ENCODE measurements around the gene DHRS1.
A peak's percentile ranks its signal among the peaks of the same experiment; 100 is the strongest.
"Not testable (repeated sequence)": the region's sequence is repeated elsewhere in the genome, so short reads cannot be mapped to it uniquely, and the experiment has no call there.

DHRS1 gene

GRCh38 chr14:24327914-24328313 is 28.3 kb upstream of the DHRS1 start:
- DNase-seq (ENCODE audit: low read depth) = not testable (repeated sequence)

GRCh38 chr14:24327303-24327702 is 27.7 kb upstream of the DHRS1 start:
- DNase-seq (ENCODE audit: low read depth) = no peak

GRCh38 chr14:24325963-24326362 is 26.4 kb upstream of the DHRS1 start:
- DNase-seq (ENCODE audit: low read depth) = no peak

- no peak for DNase-seq (ENCODE audit: low read depth)
These were observed 25.5 kb upstream of the DHRS1 start for GRCh38 chr14:24325041-24325530.

GRCh38 chr14:24324024-24324423 is 24.4 kb upstream of the DHRS1 start:
- no peak for DNase-seq (ENCODE audit: low read depth)

- DNase-seq (ENCODE audit: low read depth) = no peak
These were observed 23.8 kb upstream of the DHRS1 start for GRCh38 chr14:24323341-24323740.

GRCh38 chr14:24322672-24323071 is 23.1 kb upstream of the DHRS1 start:
- no peak for DNase-seq (ENCODE audit: low read depth)

- DNase-seq (ENCODE audit: low read depth) = no peak
These were observed 21.8 kb upstream of the DHRS1 start for GRCh38 chr14:24321212-24321975.

GRCh38 chr14:24317141-24317928 is 17.8 kb upstream of the DHRS1 start:
- DNase-seq (ENCODE audit: low read depth) = peak; percentile 42

GRCh38 chr14:24316597-24316950 is 17.0 kb upstream of the DHRS1 start:
- DNase-seq (ENCODE audit: low read depth) = no peak

GRCh38 chr14:24315807-24316596 is 16.4 kb upstream of the DHRS1 start:
- DNase-seq (ENCODE audit: low read depth) = no peak

GRCh38 chr14:24315243-24315806 is 15.7 kb upstream of the DHRS1 start:
- DNase-seq (ENCODE audit: low read depth) = no peak

GRCh38 chr14:24314377-24315193 is 15.0 kb upstream of the DHRS1 start:
- DNase-seq (ENCODE audit: low read depth) = no peak

- DNase-seq (ENCODE audit: low read depth) = no peak
These were observed 14.3 kb upstream of the DHRS1 start for GRCh38 chr14:24313913-24314312.

- no peak for DNase-seq (ENCODE audit: low read depth)
These were observed 13.3 kb upstream of the DHRS1 start for GRCh38 chr14:24312736-24313507.

GRCh38 chr14:24311837-24312615 is 12.4 kb upstream of the DHRS1 start:
- no peak for DNase-seq (ENCODE audit: low read depth)

GRCh38 chr14:24310646-24311604 is 11.3 kb upstream of the DHRS1 start, which contains the start of gene LTB4R:
Gene LTB4R, plus strand, starts transcription at chr14:24311502. Its CDS starts 4,150 bp downstream, at chr14:24315652.
- no peak for DNase-seq (ENCODE audit: low read depth)

- DNase-seq (ENCODE audit: low read depth) = no peak
These were observed 10.7 kb upstream of the DHRS1 start for GRCh38 chr14:24310265-24310645.

Measured in HS-5 (cell line).